Measurements from ENCODE around the gene KIAA1328. TPM values are rescaled to one million over a fixed set of nuclear protein-coding genes. Genes with fewer than 3 reads are reported as not detected.

The KIAA1328 gene
- total and polyA plus RNA-seq, 7 donors: 2.1 to 18.9 (median 12.5) TPM

DNA sequence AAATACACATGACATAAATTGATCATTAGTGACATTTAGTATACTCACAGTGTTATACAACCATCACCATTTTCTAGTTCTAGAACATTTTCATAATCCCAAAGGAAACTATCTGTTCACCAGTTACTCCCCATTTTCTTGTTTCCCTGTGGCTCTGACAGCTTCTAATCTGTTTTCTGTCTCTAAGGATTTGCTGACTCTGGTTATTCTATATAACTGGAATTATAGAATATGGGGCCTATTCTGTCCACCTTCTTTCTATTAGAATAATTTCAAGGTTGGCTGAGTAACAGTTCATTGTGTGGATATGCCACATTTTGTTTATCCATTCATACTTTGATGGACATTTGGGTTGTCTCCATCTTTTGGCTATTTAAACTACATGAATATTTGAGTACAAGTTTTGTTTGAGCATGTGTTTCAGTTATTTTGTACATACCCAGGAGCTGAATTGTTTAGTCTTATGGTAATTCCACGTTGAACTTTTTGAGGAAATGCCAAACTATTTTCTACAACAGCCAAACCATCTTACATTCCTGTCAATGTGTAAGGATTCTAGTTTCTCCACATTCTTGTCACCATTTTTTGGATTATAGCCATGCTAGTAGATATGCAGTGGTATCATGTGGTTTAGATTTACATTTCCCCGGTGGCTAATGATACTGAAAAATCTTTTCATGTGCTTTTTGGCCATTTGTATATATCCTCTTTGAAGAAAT, 20.5 kb downstream of the KIAA1328 start:
- DNase-seq: no peak

DNA sequence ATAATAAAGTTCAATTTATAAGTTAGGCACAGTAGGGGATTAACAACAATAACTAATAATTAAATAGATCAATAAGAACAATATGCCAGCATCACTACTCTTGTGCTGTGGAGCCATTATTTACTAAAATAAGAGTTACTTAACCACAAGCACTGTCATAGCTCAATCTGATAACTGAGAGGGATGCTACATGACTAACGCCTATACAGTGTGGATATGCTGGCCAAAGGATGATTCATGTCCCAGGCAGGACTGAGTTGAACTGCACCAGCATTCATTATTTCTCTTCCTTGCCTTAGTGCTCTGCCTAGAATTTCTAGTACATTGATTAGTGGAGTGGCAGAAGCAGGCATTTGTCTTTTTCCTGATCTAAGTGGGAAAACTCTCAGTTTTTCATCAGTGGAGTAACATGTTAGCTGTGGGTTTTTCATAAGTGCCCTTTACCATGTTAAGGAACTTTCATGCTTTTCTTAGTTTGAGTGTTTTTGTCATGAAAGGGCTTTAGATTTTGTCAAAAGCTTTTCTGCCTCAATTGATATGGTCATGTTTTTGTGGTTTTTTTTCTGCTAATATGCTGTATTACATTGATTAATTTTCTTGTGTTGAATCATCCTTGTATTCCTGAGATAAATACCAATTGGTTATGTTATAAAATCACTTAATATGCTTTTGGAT, 21.7 kb downstream of the KIAA1328 start:
- no peak overlapping the region for H3K27ac ChIP-seq
- intact Hi-C loops (cut with DNase I): no loop called here
- H3K27me3 ChIP-seq: no peaks in the 10 kb centered on the region
- H3K4me1 ChIP-seq: no peaks in the 10 kb centered on the region
- TF ChIP-seq, protein P1, sequence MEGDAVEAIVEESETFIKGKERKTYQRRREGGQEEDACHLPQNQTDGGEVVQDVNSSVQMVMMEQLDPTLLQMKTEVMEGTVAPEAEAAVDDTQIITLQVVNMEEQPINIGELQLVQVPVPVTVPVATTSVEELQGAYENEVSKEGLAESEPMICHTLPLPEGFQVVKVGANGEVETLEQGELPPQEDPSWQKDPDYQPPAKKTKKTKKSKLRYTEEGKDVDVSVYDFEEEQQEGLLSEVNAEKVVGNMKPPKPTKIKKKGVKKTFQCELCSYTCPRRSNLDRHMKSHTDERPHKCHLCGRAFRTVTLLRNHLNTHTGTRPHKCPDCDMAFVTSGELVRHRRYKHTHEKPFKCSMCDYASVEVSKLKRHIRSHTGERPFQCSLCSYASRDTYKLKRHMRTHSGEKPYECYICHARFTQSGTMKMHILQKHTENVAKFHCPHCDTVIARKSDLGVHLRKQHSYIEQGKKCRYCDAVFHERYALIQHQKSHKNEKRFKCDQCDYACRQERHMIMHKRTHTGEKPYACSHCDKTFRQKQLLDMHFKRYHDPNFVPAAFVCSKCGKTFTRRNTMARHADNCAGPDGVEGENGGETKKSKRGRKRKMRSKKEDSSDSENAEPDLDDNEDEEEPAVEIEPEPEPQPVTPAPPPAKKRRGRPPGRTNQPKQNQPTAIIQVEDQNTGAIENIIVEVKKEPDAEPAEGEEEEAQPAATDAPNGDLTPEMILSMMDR (IDR thresholded peaks at IDR 0.05): no peak
- TF ChIP-seq POLR2AphosphoS5 (IDR thresholded peaks at IDR 0.05) (no peak), POLR2A (IDR thresholded peaks at IDR 0.05) (no peak), EP300 (IDR thresholded peaks at IDR 0.05) (no peak)
- H3K36me3 ChIP-seq: peaks cover 0 to 4% (median 0%) of the 10 kb centered on the region in 4 donors
- 76 to 92% methylated on average over 1 of the region's 1 CpG for WGBS, 2 donors
- no peak for DNase-seq
- no peak overlapping the region for H3K4me3 ChIP-seq
- peaks cover 0 to 3% (median 0%) of the 10 kb centered on the region in 4 donors for H3K9me3 ChIP-seq

More for the DNA sequence above, 20.5 kb downstream of the KIAA1328 start:
- WGBS, 2 donors: 68 to 70% methylated on average over 2 of the region's 2 CpGs
- no peak overlapping the region for H3K27ac ChIP-seq
- H3K27me3 ChIP-seq: no peaks in the 10 kb centered on the region
- H3K9me3 ChIP-seq: peaks cover 0 to 3% (median 0%) of the 10 kb centered on the region in 4 donors
- intact Hi-C loops (cut with DNase I): no loop called here
- no peaks in the 10 kb centered on the region for H3K4me1 ChIP-seq
- no peak for TF ChIP-seq POLR2A (IDR thresholded peaks at IDR 0.05)
- TF ChIP-seq EP300 (IDR thresholded peaks at IDR 0.05): no peak
- no peak for TF ChIP-seq POLR2AphosphoS5 (IDR thresholded peaks at IDR 0.05)
- TF ChIP-seq, protein P1 (IDR thresholded peaks at IDR 0.05): no peak
- H3K36me3 ChIP-seq: peaks cover 0 to 4% (median 0%) of the 10 kb centered on the region in 4 donors
- no peak overlapping the region for H3K4me3 ChIP-seq

DNA sequence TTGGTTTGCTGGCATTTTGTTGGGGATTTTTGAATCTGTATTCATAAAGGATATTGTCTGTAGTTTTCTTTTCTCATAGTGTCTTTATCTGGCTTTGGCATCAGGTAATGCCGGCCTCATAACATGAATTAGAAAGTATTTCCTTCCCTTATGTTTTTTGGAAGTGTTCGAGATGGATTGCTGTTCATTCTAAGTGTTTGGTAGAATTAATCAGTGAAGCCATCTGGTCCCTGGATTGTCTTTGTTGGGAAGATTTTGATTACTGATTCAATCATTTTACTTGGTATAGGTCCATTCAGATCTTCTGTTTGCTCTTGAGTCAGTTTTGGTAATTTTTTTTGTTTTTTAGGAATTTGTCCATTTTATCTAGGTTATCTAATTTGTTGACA, 22.3 kb downstream of the KIAA1328 start:
- no peak for DNase-seq
- Histone ChIP-seq H3K9me3 (peaks cover 0 to 3% (median 0%) of the 10 kb centered on the region in 4 donors), H3K27me3 (no peaks in the 10 kb centered on the region), H3K4me3 (no peak overlapping the region), H3K4me1 (no peaks in the 10 kb centered on the region), H3K27ac (no peak overlapping the region), H3K36me3 (peaks cover 0 to 4% (median 0%) of the 10 kb centered on the region in 4 donors)
- TF ChIP-seq POLR2AphosphoS5 (IDR thresholded peaks at IDR 0.05): no peak
- 90 to 95% methylated on average over 2 of the region's 2 CpGs for WGBS, 2 donors
- intact Hi-C loops (cut with DNase I): no loop called here

DNA sequence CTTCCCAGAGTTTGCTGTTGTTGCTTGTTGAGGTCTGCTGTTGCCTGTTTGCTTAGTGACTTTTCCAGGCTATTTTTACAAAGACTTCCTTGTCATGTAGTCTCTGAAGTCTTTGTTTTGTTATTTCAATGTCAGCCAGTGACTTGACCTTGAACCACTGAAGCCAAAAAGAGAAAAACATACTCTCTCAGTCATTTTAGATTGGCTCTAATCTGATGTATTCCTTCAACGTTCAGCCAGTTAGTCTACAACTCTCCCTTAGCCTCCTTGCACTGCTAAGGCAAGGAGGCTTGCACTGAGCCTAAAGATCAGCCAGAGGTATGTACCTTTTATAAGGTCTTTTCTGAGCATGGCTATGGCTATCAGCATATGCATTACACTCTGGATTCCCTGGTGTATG, 27.9 kb downstream of the KIAA1328 start:
- Histone ChIP-seq H3K4me3 (no peak overlapping the region), H3K27ac (no peak overlapping the region), H3K27me3 (no peaks in the 10 kb centered on the region), H3K4me1 (no peaks in the 10 kb centered on the region), H3K36me3 (peaks cover 0 to 4% (median 0%) of the 10 kb centered on the region in 4 donors), H3K9me3 (peaks cover 0 to 3% (median 0%) of the 10 kb centered on the region in 4 donors)
- DNase-seq: no peak
- no peak for TF ChIP-seq EP300 (IDR thresholded peaks at IDR 0.05)
- TF ChIP-seq, protein P1 (IDR thresholded peaks at IDR 0.05): no peak
- TF ChIP-seq POLR2AphosphoS5 (IDR thresholded peaks at IDR 0.05): no peak
- TF ChIP-seq POLR2A (IDR thresholded peaks at IDR 0.05): no peak
- intact Hi-C loops (cut with DNase I): no loop called here
- 20 to 62% methylated on average over 1 of the region's 1 CpG for WGBS, 2 donors

DNA sequence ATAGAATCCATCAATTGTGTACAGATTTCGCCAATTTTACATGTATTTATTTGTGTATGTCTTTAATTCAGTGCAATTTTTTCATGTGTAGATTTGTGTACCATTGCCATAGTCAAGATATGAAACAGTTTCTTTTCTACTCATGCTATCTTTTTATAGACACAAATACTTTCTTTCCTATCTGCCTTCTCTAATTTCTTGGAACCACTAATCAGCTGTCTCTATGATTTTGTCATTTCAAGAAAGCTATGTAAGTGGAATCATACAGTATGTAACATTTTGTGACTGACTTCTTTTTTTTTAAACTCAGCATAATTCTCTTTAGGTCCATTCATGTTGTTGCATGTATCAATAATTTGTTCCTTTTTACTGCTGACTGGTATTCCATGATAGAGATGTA, 33.3 kb downstream of the KIAA1328 start:
- Histone ChIP-seq H3K9me3 (no peaks in the 10 kb centered on the region), H3K27me3 (no peaks in the 10 kb centered on the region), H3K36me3 (peaks cover 0 to 3% (median 0%) of the 10 kb centered on the region in 4 donors), H3K27ac (no peak overlapping the region), H3K4me1 (no peaks in the 10 kb centered on the region), H3K4me3 (no peak overlapping the region)
- no peak for TF ChIP-seq EP300 (IDR thresholded peaks at IDR 0.05)
- TF ChIP-seq POLR2A (IDR thresholded peaks at IDR 0.05): no peak
- TF ChIP-seq, protein P1 (IDR thresholded peaks at IDR 0.05): no peak
- no peak for TF ChIP-seq POLR2AphosphoS5 (IDR thresholded peaks at IDR 0.05)
- WGBS, 2 donors: 93 to 94% methylated on average over 1 of the region's 1 CpG
- no peak for DNase-seq
- intact Hi-C loops (cut with DNase I): no loop called here
